ENCODE results near the gene ANKDD1B. TPM values are rescaled to one million over a fixed set of nuclear protein-coding genes. Genes with fewer than 3 reads are reported as not detected.

ANKDD1B gene
- total RNA-seq, 1 experiment from 2014 or later: 0.84 TPM

DNA sequence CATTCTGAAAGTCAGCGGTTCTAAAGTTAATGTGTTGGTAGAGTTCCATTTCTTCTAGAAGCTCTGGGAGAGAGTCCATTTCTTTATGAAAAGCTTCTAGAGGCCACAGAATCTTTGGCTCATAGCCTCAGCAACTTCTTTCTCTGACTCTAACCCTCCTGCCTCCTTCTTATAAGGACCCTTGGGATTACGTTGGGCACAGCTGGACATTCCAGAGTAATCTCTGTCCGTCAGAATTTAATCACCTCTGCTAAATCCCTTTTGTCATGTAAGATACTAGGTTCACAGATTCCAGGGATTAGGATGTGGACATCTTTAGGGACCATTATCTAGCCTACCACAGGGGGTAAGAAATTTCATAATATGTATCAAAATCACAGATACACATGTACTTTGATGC lies 22.6 kb upstream of the ANKDD1B start:
- no TSS peak for BruUV-seq (replicated peaks)
- ChIA-PET CTCF (no interaction called here), RAD21 (ENCODE audit: low non-redundant PET in 1 of 2, low total read pairs in 2 of 2, uncharacterized antibody in 2 of 2, unreplicated experiment in 2 of 2) (no interaction called here), POLR2A (no interaction called here)
- Histone ChIP-seq H3K9me2 (ENCODE audit: insufficient read depth) (no peaks in the 10 kb centered on the region), H3K27ac (ENCODE audit: low read depth, low read length) (no peak overlapping the region), H3K4me3 (replicated peaks in 1 of 2; ENCODE audit: low read depth in 1 of 2, low read length in 2 of 2) (no peak overlapping the region), H3K9me3 (ENCODE audit: control insufficient read depth in 1 of 2, insufficient read depth in 1 of 2, low read depth in 1 of 2, low read length in 2 of 2) (no peaks in the 10 kb centered on the region), H3K79me2 (ENCODE audit: insufficient read depth, low read length) (no peaks in the 10 kb centered on the region), H4K20me1 (ENCODE audit: insufficient read depth) (no peaks in the 10 kb centered on the region), H3K36me3 (ENCODE audit: control insufficient read depth in 1 of 2, insufficient read depth in 2 of 2, low read length in 2 of 2) (no peaks in the 10 kb centered on the region), H3K9ac (ENCODE audit: low read length) (no peak overlapping the region), H3K4me2 (ENCODE audit: low read length) (no peak overlapping the region), H3K4me1 (ENCODE audit: control insufficient read depth in 1 of 2, insufficient read depth in 2 of 2, low read length in 2 of 2) (no peaks in the 10 kb centered on the region), H3K27me3 (ENCODE audit: insufficient read depth, low read length) (no peaks in the 10 kb centered on the region), H2AFZ (ENCODE audit: low read depth, low read length, poor library complexity, severe bottlenecking) (no peak overlapping the region)
- DNase-seq (ENCODE audit: low read depth, low spot score): no peak
- no peak for ATAC-seq
- intact Hi-C loops (cut with micrococcal nuclease): no loop called here
- no peak for TF ChIP-seq FOSL1 (IDR thresholded peaks at IDR 0.05; ENCODE audit: low read depth)
- TF ChIP-seq, protein P1, sequence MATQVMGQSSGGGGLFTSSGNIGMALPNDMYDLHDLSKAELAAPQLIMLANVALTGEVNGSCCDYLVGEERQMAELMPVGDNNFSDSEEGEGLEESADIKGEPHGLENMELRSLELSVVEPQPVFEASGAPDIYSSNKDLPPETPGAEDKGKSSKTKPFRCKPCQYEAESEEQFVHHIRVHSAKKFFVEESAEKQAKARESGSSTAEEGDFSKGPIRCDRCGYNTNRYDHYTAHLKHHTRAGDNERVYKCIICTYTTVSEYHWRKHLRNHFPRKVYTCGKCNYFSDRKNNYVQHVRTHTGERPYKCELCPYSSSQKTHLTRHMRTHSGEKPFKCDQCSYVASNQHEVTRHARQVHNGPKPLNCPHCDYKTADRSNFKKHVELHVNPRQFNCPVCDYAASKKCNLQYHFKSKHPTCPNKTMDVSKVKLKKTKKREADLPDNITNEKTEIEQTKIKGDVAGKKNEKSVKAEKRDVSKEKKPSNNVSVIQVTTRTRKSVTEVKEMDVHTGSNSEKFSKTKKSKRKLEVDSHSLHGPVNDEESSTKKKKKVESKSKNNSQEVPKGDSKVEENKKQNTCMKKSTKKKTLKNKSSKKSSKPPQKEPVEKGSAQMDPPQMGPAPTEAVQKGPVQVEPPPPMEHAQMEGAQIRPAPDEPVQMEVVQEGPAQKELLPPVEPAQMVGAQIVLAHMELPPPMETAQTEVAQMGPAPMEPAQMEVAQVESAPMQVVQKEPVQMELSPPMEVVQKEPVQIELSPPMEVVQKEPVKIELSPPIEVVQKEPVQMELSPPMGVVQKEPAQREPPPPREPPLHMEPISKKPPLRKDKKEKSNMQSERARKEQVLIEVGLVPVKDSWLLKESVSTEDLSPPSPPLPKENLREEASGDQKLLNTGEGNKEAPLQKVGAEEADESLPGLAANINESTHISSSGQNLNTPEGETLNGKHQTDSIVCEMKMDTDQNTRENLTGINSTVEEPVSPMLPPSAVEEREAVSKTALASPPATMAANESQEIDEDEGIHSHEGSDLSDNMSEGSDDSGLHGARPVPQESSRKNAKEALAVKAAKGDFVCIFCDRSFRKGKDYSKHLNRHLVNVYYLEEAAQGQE (IDR thresholded peaks at IDR 0.05; ENCODE audit: low read depth): no peak

DNA sequence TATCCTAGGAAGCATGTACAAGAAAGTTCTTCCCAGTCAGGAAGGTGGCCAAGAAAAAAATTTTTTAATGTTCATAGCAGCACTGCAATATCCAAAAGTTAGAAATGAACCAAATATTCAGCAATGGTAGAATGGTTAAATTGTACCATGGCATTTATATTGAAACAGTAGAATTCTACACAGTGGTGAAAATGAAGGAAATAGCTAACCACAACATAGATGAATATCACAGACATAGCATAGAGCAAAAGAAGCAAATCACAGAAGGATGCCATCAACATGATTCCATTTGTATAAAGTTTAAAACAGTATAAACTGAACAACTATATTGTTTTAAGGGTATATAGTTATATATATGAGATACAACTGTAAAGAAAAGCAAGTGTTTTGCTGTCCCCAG lies 10.7 kb upstream of the ANKDD1B start:
- no TSS peak for BruUV-seq (replicated peaks)
- TF ChIP-seq, protein P2, sequence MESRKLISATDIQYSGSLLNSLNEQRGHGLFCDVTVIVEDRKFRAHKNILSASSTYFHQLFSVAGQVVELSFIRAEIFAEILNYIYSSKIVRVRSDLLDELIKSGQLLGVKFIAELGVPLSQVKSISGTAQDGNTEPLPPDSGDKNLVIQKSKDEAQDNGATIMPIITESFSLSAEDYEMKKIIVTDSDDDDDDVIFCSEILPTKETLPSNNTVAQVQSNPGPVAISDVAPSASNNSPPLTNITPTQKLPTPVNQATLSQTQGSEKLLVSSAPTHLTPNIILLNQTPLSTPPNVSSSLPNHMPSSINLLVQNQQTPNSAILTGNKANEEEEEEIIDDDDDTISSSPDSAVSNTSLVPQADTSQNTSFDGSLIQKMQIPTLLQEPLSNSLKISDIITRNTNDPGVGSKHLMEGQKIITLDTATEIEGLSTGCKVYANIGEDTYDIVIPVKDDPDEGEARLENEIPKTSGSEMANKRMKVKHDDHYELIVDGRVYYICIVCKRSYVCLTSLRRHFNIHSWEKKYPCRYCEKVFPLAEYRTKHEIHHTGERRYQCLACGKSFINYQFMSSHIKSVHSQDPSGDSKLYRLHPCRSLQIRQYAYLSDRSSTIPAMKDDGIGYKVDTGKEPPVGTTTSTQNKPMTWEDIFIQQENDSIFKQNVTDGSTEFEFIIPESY (IDR thresholded peaks at IDR 0.05; ENCODE audit: extremely low read depth, insufficient replicate concordance, low read length): no peak
- TF ChIP-seq, protein P3, sequence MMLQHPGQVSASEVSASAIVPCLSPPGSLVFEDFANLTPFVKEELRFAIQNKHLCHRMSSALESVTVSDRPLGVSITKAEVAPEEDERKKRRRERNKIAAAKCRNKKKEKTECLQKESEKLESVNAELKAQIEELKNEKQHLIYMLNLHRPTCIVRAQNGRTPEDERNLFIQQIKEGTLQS (IDR thresholded peaks at IDR 0.05): no peak
- no peak for TF ChIP-seq SRF (IDR thresholded peaks at IDR 0.05; ENCODE audit: low read depth)
- no peak for TF ChIP-seq ZNF274 (IDR thresholded peaks at IDR 0.05; ENCODE audit: low read depth, low read length)
- no peak for TF ChIP-seq POLR2A (IDR thresholded peaks at IDR 0.05; ENCODE audit: borderline replicate concordance, extremely low read depth, insufficient read depth, insufficient read length)
- no peak for TF ChIP-seq ZFX (IDR thresholded peaks at IDR 0.05)

More for the DNA sequence above, 10.7 kb upstream of the ANKDD1B start:
- no peaks in the 10 kb centered on the region for H3K79me2 ChIP-seq (ENCODE audit: insufficient read depth, low read length)
- H3K4me1 ChIP-seq (ENCODE audit: control insufficient read depth in 1 of 2, insufficient read depth in 2 of 2, low read length in 2 of 2): no peaks in the 10 kb centered on the region
- ATAC-seq: no peak
- no peak overlapping the region for H2AFZ ChIP-seq (ENCODE audit: low read depth, low read length, poor library complexity, severe bottlenecking)
- intact Hi-C loops (cut with micrococcal nuclease): no loop called here
- H3K4me3 ChIP-seq (replicated peaks in 1 of 2; ENCODE audit: low read depth in 1 of 2, low read length in 2 of 2): no peak overlapping the region
- H3K27me3 ChIP-seq (ENCODE audit: insufficient read depth, low read length): no peaks in the 10 kb centered on the region
- no peak overlapping the region for H3K27ac ChIP-seq (ENCODE audit: low read depth, low read length)
- H3K9me3 ChIP-seq (ENCODE audit: control insufficient read depth in 1 of 2, insufficient read depth in 1 of 2, low read depth in 1 of 2, low read length in 2 of 2): no peaks in the 10 kb centered on the region
- no peak overlapping the region for H3K9ac ChIP-seq (ENCODE audit: low read length)
- no peak overlapping the region for H3K4me2 ChIP-seq (ENCODE audit: low read length)
- CTCF ChIA-PET: no interaction called here
- H4K20me1 ChIP-seq (ENCODE audit: insufficient read depth): no peaks in the 10 kb centered on the region
- no peaks in the 10 kb centered on the region for H3K9me2 ChIP-seq (ENCODE audit: insufficient read depth)
- POLR2A ChIA-PET: no interaction called here
- no peak for DNase-seq (ENCODE audit: low read depth, low spot score)
- RAD21 ChIA-PET (ENCODE audit: low non-redundant PET in 1 of 2, low total read pairs in 2 of 2, uncharacterized antibody in 2 of 2, unreplicated experiment in 2 of 2): no interaction called here
- no peaks in the 10 kb centered on the region for H3K36me3 ChIP-seq (ENCODE audit: control insufficient read depth in 1 of 2, insufficient read depth in 2 of 2, low read length in 2 of 2)

Data from HCT116 (cell line).